ENCODE results near the gene VPS37B.
"Not testable (repeated sequence)": the region's sequence is repeated elsewhere in the genome, so short reads cannot be mapped to it uniquely, and the experiment has no call there.

The VPS37B gene

GRCh38 chr12:122895704-122896636 is at the start of gene VPS37B:
Gene VPS37B, minus strand, starts transcription at chr12:122896124. Its CDS starts 62 bp downstream, at chr12:122896062.
- peak; percentile 80 for DNase-seq

GRCh38 chr12:122944605-122945592 is 49.0 kb upstream of the VPS37B start:
- no peak for DNase-seq

- DNase-seq: no peak
Observed at GRCh38 chr12:122943196-122943595, 47.3 kb upstream of the VPS37B start.

GRCh38 chr12:122942637-122943036 is 46.7 kb upstream of the VPS37B start:
- no peak for DNase-seq

- DNase-seq: not testable (repeated sequence)
Observed at GRCh38 chr12:122941351-122941750, 45.4 kb upstream of the VPS37B start.

GRCh38 chr12:122939125-122939524 is 43.2 kb upstream of the VPS37B start:
- DNase-seq: no peak

GRCh38 chr12:122937622-122938091 is 41.7 kb upstream of the VPS37B start:
- no peak for DNase-seq

GRCh38 chr12:122935318-122935717 is 39.4 kb upstream of the VPS37B start:
- no peak for DNase-seq

GRCh38 chr12:122934722-122935121 is 38.8 kb upstream of the VPS37B start:
- DNase-seq: no peak

- no peak for DNase-seq
Observed at GRCh38 chr12:122932207-122932606, 36.3 kb upstream of the VPS37B start.

GRCh38 chr12:122929812-122930211 is 33.9 kb upstream of the VPS37B start:
- DNase-seq: no peak

GRCh38 chr12:122929148-122929538 is 33.2 kb upstream of the VPS37B start:
- DNase-seq: no peak

GRCh38 chr12:122928404-122929147 is 32.7 kb upstream of the VPS37B start:
- DNase-seq: no peak

- DNase-seq: no peak
Observed at GRCh38 chr12:122927756-122928403, 32.0 kb upstream of the VPS37B start.

- no peak for DNase-seq
Observed at GRCh38 chr12:122921917-122922316, 26.0 kb upstream of the VPS37B start.

GRCh38 chr12:122920687-122921086 is 24.8 kb upstream of the VPS37B start:
- DNase-seq: no peak

GRCh38 chr12:122918827-122919226 is 22.9 kb upstream of the VPS37B start:
- no peak for DNase-seq

GRCh38 chr12:122917507-122918121 is 21.7 kb upstream of the VPS37B start:
- DNase-seq: no peak

- DNase-seq: no peak
Observed at GRCh38 chr12:122909442-122910288, 13.7 kb upstream of the VPS37B start.

GRCh38 chr12:122908915-122909314 is 13.0 kb upstream of the VPS37B start:
- DNase-seq: no peak
